Peyer's patch (tissue), 4 donors: Measurements from ENCODE around the gene PTH1R.

Source experiments
- CTCF ChIP-seq, 6 experiments: fragments of 450-650 bp in 4 of 6; fragments of 200-600 bp in 2 of 6; sonication (generic) in 1 of 6; IDR thresholded peaks; one replicate each; pipeline ENCODE4 v1.5.1; 2017 to 2019; ENCODE audit warnings: antibody characterized with exemption in 6 of 6, mild to moderate bottlenecking in 3 of 6, moderate library complexity in 1 of 6
- POLR2A ChIP-seq, 2 donors: fragments of 450-650 bp; IDR thresholded peaks; one replicate each; pipeline ENCODE4 v1.5.1; 2017; ENCODE audit warnings: antibody characterized with exemption in 2 of 2, mild to moderate bottlenecking in 2 of 2, moderate library complexity in 2 of 2

DNA sequence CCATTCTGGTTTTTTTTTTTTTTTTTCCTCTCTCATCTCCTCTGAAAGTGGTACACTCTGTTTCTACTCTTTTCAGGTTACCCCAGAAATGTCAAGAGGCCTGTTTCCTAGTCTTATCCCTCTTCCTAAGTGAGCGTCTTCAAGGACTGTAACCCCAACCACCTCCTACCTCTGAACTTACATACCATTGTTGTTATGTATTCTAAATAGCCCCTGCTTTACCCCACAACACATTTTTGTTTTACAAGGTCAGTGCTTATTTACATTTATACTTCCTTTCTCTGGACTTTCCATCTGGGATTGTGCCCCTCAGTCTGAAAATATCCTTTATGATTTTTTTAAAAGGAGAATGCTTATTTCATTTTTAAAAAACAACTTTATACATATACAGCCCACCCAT, 38.8 kb downstream of the PTH1R start:
- TF ChIP-seq POLR2A (IDR thresholded peaks at IDR 0.05) (no peak), CTCF (IDR thresholded peaks at IDR 0.05) (no peak)
